EH (cell line): Measurements from ENCODE around the gene DOCK6.

Experiments used
- DNase-seq: peaks from one replicate; pipeline ENCODE4 v3.0.0-alpha.2; 2015; ENCODE audit warnings: low read depth

DOCK6 gene

GRCh38 chr19:11261971-11262839, at the start of gene DOCK6:
Gene DOCK6 (minus strand): TSS chr19:11262524. CDS start chr19:11262440, 84 bp downstream.
- DNase-seq = peak; percentile 38

- no peak for DNase-seq
Observed at GRCh38 chr19:11306337-11306736, 44.0 kb upstream of the DOCK6 start.

GRCh38 chr19:11304936-11305335, 42.6 kb upstream of the DOCK6 start:
- DNase-seq = no peak

GRCh38 chr19:11300811-11301120, 38.4 kb upstream of the DOCK6 start:
- no peak for DNase-seq

GRCh38 chr19:11299946-11300810, 37.9 kb upstream of the DOCK6 start:
- no peak for DNase-seq

GRCh38 chr19:11296264-11296663, 33.9 kb upstream of the DOCK6 start:
- DNase-seq = no peak

- DNase-seq = no peak
Observed at GRCh38 chr19:11295665-11296245, 33.4 kb upstream of the DOCK6 start, which contains the start of gene TSPAN16. Gene TSPAN16 (plus strand): TSS chr19:11296160. CDS start chr19:11296298, 138 bp downstream.

- DNase-seq = no peak
Observed at GRCh38 chr19:11295180-11295579, 32.9 kb upstream of the DOCK6 start.

- DNase-seq = peak; percentile 93
Observed at GRCh38 chr19:11293433-11294389, 31.4 kb upstream of the DOCK6 start.

GRCh38 chr19:11291991-11292390, 29.7 kb upstream of the DOCK6 start:
- DNase-seq = no peak

- DNase-seq = no peak
Observed at GRCh38 chr19:11291415-11291814, 29.1 kb upstream of the DOCK6 start.

- DNase-seq = no peak
Observed at GRCh38 chr19:11290256-11290655, 27.9 kb upstream of the DOCK6 start.

- DNase-seq = peak; percentile 33
Observed at GRCh38 chr19:11288349-11288748, 26.0 kb upstream of the DOCK6 start.

GRCh38 chr19:11286312-11286974, 24.1 kb upstream of the DOCK6 start:
- peak; percentile 74 for DNase-seq

- DNase-seq = no peak
Observed at GRCh38 chr19:11284515-11284914, 22.2 kb upstream of the DOCK6 start.

GRCh38 chr19:11281356-11282049, 19.2 kb upstream of the DOCK6 start:
- DNase-seq = no peak

- DNase-seq = no peak
Observed at GRCh38 chr19:11279505-11280236, 17.3 kb upstream of the DOCK6 start.

- no peak for DNase-seq
Observed at GRCh38 chr19:11278670-11279069, 16.3 kb upstream of the DOCK6 start.

GRCh38 chr19:11274533-11275086, 12.3 kb upstream of the DOCK6 start:
- no peak for DNase-seq
